Medulla oblongata (tissue), 1 donor: ENCODE measurements around the gene TMEM97.
"Not testable (repeated sequence)": the region's sequence is repeated elsewhere in the genome, so short reads cannot be mapped to it uniquely, and the experiment has no call there.

Experiments
- DNase-seq: peaks from one replicate; pipeline ENCODE4 v3.0.0-alpha.2; 2015; ENCODE audit errors: extremely low spot score

The TMEM97 gene

GRCh38 chr17:28338056-28338768, 19.2 kb downstream of the TMEM97 start:
- no peak for DNase-seq

GRCh38 chr17:28338769-28339212, 19.8 kb downstream of the TMEM97 start:
- not testable (repeated sequence) for DNase-seq

DNA sequence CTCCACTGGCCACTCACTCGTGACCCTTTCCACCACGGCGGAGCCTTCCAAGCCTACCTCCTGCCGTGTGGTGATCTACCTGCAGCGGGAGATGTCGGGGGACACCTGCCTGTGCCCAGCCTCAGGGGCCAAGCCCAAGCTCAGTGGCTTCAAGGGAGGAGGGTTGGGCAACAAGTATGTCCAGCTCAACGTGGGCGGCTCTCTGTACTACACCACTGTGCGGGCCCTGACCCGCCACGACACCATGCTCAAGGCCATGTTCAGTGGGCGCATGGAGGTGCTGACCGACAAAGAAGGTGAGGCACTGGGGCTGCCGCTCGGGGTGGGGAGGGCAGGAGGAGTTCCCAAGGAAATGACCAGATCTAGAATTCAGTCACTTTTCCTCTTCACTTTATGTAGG, 20.4 kb downstream of the TMEM97 start:
- DNase-seq, result no peak

DNA sequence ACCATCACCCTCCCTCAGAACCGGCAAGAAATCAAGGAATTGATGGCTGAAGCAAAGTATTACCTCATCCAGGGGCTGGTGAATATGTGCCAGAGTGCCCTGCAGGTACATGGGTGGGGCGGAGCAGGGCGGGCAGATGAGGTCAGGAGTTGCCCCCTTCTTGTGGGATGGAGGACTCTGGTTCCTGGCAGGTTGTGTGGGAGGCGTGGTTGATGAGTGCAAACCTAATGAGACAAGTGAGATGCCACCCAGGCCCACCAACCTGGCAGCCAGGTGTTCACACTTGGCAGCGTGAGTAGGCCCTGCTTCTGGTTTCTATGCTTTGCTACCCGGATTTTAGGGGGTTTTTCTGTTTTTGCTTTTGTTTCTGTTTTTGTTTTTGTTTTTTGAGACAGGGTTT, 21.4 kb downstream of the TMEM97 start:
- DNase-seq, result no peak

DNA sequence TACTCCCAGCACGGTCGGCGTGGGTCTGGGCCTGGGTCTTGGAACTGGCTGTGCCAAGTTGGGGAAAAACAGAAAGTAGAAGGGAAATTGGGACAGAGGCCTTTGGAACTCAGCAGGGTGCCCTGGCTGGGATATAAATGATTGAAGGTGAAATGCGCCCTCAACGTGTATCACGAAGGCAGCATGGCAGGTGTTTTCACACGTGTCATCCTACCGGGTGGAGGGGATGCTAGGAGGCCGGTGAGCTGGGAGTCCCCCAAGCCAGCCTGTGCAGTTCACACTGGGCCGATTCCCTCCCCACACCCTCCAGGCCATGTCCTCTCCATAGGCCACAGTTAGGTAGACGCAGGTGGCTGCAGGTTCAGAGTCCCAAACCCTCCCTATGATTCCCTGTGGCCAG, 22.5 kb downstream of the TMEM97 start:
- no peak for DNase-seq

DNA sequence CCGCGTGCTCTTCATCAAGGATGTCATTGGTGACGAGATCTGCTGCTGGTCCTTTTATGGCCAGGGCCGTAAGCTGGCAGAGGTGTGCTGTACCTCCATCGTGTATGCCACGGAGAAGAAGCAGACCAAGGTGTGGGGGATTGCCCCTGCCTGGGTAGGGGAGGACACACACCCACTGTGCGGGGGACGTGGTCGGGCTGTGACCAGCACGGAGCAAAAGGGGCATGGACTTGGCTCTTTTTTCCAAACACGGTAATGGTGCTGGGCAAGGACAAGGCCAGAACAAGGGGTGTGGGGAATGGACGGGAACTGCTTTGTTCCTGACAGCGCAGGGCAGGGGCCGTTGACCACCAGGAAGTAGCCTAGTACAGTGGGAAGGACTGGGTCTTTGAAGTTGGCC, 23.3 kb downstream of the TMEM97 start:
- no peak for DNase-seq

DNA sequence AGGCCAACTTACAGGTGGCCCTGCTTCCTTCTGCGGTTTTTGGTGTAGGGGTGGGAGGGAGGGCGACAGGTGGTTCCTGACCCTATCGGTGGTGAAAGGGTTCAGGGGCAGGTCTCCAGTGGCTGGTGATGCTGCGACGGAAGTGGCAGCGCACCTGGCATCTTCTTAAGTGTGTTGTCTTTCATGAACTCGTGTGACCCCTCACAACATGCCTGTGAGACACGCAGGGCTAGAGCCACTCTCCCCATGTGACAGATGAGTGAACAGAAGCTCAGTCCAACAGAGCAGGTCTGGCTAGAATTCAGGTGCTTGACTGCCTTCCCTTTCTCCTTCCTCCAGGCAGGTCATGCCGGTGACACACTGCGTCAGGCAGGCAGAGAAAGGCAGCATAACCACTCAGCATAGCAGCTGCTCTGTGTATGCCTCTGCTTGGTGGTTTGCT, 24.5 kb downstream of the TMEM97 start:
- DNase-seq, result no peak

GRCh38 chr17:28344011-28344410, 25.0 kb downstream of the TMEM97 start:
- no peak for DNase-seq

- DNase-seq, result no peak
Measured at GRCh38 chr17:28344435-28344901, 25.5 kb downstream of the TMEM97 start.

DNA sequence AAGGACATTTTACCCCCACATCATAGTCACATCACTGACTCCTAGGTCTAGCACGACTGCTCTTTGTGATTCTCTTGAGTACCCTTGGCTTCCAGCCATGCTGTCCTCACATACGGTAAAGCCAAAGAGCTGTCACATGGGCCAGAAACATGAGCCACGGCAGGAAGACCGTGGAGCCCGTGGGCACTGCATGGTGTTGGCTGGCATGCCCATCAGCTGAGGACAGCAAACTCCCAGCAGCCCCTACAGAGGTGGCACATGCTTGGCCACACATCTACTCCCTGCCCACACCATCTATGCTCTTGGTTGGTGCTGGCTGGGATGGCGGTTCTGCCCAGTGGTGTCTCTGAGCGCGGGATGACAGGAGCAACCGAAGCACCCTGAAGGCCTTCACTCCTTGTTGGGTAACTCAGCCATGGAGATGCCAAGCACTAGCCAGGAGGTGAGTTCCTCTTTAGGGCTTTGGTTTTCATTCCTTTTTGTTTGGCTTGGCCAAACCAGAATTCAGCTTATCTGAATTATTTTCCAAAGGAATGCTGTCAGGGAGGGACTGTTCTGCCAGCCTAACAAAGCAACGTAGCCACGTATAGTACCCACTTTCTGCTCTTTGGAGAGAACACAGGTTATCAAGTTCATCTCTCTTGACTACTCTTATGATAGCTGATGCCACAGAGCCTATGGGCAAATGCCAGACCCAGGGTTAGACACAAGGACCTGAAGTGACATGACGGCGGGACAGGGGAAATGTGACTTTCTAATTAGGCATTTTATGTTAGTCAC, 26.6 kb downstream of the TMEM97 start:
- no peak for DNase-seq

DNA sequence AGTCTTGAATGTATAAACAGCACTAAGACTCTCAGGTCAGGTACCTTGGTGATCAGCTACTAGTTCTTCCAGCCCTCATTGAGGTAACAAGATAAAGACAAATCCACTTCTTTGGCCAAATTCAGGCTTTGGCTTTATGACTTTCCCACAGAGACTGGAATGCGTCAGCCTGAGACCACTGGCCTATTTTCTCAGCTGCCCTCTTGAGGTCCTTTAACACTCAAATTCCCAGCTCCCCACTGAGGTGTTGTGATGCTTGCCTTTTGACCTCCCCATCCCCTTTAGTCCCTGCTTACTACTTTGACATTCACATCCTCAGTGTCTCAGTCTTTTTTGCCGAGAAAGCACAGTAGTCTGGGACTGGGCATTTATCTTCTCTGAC, 27.2 kb downstream of the TMEM97 start:
- DNase-seq, result no peak

DNA sequence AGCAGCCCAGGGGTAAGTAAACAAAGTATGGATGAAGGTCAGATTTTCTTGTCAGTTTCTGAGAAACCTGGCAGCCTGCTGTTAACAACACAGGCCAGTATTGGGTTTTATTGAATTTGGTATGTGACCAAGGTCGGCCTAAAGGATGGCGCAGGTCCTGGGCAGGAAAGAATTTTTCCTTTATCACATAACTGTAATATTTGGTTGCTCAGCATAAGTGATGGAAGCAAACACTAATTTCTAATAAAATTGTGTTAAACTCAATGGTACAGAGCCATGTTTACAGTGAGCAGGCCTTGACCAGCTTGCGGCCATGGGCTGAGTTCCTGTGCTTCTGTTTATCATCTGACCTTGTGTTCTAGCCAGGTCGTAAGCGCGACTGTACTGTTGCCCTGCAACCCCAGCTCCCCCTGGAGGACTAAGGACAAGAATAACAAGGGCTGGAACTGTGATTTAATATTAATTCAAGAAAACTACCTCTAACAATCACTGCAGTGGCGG, 27.8 kb downstream of the TMEM97 start:
- no peak for DNase-seq

- DNase-seq, result no peak
Measured at GRCh38 chr17:28347261-28347891, 28.4 kb downstream of the TMEM97 start.

- DNase-seq, result no peak
Measured at GRCh38 chr17:28348979-28349378, 30.0 kb downstream of the TMEM97 start.

DNA sequence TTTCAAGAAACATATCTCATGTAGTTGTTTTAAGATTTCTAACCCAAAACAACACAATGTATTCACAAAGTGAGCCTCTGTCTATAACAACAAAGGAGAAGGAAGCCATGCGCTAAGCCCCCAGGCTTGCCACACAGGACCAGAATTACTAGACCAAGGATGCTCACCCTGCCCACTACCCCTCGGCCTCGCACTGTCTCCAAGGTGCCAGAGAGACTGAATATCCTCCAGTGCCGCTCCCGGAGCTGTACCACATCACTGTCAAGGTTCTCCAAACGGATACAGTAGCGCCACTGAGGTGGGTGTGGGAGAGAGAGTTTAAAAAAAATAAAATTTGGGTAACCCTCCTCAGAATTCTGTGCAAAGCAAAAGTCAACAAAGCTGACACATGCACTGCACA, 31.3 kb downstream of the TMEM97 start:
- DNase-seq, result no peak

DNA sequence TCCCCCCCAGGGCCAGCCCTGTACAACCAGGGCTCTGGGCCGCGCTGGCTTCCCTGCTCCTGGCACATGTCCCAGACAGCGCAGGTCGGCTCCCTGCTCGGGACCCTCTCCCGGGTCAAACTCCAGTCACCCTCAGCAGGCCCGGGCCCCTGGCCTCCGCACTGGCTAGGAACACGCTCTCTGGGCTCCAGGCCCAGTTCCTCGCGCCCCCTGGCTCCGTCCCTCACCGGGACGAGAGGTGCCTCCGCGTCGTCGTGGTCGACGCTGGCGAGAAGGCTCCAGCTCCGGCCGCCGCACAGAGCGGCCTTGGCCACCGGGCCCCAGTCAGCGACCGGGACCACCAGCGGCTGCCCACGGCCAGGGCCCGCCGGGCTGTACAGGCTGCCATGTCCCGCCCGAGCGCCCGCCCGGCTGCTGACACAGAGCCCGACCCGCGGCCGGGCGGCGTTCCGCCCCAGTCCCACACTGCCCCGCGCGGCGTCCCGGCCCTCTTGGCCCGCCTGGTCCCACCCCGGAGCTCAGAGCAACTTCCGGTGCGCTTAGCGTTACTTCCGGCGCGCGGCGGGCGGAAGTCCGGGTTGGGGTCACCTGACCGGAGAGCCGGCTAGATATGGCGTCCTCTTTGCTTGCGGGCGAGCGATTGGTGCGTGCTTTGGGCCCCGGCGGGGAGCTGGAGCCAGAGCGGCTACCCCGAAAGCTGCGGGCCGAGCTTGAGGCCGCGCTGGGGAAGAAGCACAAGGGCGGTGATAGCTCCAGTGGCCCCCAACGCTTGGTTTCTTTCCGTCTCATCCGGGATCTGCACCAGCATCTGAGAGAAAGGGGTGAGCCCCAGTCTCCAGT, 38.3 kb downstream of the TMEM97 start, which contains the start of gene POLDIP2:
Gene POLDIP2 (minus strand): TSS at position 467 of the 840 bp plus-strand sequence. CDS start 79 bp downstream, at position 388.
- DNase-seq, result peak; percentile 95

- DNase-seq, result no peak
Measured at GRCh38 chr17:28357901-28358197, 38.8 kb downstream of the TMEM97 start.

DNA sequence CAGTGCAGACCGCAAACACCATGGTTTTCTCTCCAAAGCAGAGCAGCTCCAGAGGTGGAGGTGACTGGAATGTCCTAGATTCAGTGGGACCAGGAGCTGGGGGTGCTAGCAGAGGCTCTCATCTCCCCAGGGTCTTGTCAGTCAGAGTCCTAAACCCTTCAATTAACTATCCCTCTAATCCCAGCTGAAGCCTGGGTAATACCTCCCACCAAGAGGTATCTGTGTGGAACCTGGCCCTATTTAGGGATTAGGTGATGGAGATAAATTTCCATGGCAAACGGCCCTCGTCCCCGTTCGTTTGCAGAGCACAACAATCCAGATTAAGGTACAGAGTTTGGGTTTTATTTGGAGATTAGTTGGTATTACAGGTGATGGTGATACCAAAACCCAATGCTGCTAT, 44.2 kb downstream of the TMEM97 start:
- DNase-seq, result no peak

DNA sequence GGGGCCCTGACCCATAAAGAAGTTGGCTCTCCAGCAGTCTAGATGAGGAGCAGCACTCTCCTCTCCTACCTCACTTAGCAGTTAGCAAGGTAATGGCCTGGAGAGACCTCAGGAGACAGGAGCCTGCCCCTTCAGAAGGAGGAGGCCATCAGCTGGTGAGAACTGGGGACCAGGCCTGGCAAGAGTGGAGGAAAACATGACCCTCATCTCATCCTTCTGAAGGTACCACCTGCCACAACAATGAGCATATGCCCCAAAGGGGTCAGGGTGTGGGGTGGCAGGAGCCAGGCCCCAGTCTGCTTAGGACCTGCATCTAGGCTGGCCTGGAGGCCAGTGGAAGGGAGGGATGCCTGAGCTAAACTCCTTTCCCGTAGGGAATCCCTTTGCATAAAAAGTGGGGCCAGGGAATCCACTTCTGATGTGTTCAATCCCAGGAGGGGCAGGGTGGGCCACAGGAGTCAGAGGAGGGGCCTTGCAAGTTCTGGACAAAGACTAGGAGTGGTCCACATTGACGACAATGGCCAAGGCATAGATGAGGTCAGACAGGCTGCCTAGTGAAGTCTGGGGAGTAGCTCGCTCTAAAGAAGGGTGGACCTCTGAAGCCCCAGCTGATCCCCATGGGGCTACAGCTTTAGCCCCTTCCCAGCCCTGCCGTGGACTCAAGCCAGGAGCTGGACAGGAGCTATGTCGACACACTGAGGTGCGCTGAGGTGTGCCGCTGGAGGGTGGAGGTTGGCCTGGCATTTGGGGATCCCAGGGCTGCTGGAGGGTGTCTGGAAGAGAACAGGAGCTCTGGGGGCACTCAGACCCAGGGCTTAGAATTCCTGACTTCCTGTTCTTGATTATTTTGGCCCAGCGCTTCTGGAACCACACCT, 45.0 kb downstream of the TMEM97 start:
- no peak for DNase-seq

- DNase-seq, result no peak
Measured at GRCh38 chr17:28364665-28365363, 45.8 kb downstream of the TMEM97 start, which contains the start of gene SEBOX. SEBOX (minus strand) TSS chr17:28365199; CDS start chr17:28365151, 48 bp downstream.
